ENCODE results near the gene CPD. TPM values are rescaled to one million over a fixed set of nuclear protein-coding genes. Genes with fewer than 3 reads are reported as not detected.

CPD gene
- total and polyA plus RNA-seq, 2 of the 13 experiments (the other 11 are each of a cell fraction or from before 2014, with no cell fraction given) = 46.1 to 72.3 TPM

DNA sequence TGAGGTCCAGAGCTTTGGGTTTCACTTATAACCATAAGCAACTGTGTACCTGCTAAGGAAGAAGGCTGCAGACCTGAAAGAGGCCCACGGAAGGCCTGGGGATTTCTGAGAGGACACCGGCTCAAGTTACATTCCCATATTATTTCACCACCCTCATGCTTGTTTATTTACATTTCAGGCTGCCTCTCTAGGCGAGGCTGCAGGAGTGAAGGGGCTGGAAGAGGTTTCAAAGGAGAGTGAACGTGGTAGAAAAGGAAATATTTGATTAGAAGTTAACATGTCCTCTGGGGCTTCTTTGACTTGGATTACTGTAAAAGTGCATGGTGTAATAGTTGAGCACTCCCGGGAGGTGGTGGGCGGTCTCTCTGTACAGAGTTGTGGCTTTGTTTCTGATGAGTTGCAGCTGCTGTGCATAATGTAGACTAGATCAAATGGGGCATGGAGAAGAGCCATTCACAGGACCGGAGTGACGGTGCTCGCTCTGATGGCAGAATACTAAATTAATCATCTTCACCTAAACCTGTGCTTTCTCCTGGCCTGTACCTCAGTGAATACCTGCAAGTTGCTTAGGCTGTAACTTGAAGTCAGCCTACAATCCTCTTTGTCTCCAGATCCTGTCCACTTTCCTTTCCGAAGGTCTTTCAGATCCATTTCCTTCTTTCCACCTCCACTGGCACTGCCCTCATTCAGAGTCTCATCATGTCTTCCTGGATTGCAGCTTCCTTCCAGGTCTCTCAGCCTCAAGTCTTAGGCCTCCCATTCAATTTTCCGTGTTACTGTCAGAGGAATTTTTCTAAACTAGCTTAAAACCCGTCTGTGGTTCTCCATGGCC lies 1.9 kb upstream of the CPD start (continued):
- peak; percentile 68; the same call in 1 of the 2 replicates for TF ChIP-seq ZNF335 (CRISPR knock-in tag; IDR thresholded peaks at IDR 0.05)
- 0 out of 2 replicates have a peak, but pooled peaks have one; percentile 51 for TF ChIP-seq REPIN1 (CRISPR knock-in tag; IDR thresholded peaks at IDR 0.05; ENCODE audit: borderline replicate concordance, low read depth)
- TF ChIP-seq NFIC (IDR thresholded peaks at IDR 0.05; ENCODE audit: low read length) = no peak
- TF ChIP-seq MLLT10 (CRISPR knock-in tag; IDR thresholded peaks at IDR 0.05) = no peak
- TF ChIP-seq RXRA (CRISPR knock-in tag; IDR thresholded peaks at IDR 0.05) = peak; percentile 44; the same call in 1 of the 2 replicates
- no peak for TF ChIP-seq MAF1 (CRISPR knock-in tag; IDR thresholded peaks at IDR 0.05; ENCODE audit: borderline replicate concordance)
- no peak for TF ChIP-seq MBNL3 (CRISPR knock-in tag; conservative IDR thresholded peaks at IDR 0.05)
- TF ChIP-seq, protein P1, sequence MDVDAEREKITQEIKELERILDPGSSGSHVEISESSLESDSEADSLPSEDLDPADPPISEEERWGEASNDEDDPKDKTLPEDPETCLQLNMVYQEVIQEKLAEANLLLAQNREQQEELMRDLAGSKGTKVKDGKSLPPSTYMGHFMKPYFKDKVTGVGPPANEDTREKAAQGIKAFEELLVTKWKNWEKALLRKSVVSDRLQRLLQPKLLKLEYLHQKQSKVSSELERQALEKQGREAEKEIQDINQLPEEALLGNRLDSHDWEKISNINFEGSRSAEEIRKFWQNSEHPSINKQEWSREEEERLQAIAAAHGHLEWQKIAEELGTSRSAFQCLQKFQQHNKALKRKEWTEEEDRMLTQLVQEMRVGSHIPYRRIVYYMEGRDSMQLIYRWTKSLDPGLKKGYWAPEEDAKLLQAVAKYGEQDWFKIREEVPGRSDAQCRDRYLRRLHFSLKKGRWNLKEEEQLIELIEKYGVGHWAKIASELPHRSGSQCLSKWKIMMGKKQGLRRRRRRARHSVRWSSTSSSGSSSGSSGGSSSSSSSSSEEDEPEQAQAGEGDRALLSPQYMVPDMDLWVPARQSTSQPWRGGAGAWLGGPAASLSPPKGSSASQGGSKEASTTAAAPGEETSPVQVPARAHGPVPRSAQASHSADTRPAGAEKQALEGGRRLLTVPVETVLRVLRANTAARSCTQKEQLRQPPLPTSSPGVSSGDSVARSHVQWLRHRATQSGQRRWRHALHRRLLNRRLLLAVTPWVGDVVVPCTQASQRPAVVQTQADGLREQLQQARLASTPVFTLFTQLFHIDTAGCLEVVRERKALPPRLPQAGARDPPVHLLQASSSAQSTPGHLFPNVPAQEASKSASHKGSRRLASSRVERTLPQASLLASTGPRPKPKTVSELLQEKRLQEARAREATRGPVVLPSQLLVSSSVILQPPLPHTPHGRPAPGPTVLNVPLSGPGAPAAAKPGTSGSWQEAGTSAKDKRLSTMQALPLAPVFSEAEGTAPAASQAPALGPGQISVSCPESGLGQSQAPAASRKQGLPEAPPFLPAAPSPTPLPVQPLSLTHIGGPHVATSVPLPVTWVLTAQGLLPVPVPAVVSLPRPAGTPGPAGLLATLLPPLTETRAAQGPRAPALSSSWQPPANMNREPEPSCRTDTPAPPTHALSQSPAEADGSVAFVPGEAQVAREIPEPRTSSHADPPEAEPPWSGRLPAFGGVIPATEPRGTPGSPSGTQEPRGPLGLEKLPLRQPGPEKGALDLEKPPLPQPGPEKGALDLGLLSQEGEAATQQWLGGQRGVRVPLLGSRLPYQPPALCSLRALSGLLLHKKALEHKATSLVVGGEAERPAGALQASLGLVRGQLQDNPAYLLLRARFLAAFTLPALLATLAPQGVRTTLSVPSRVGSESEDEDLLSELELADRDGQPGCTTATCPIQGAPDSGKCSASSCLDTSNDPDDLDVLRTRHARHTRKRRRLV (CRISPR knock-in tag; IDR thresholded peaks at IDR 0.05) = peak; percentile 86
- peak; percentile 77 for TF ChIP-seq RARA (CRISPR knock-in tag; IDR thresholded peaks at IDR 0.05)
- TF ChIP-seq, protein P2, sequence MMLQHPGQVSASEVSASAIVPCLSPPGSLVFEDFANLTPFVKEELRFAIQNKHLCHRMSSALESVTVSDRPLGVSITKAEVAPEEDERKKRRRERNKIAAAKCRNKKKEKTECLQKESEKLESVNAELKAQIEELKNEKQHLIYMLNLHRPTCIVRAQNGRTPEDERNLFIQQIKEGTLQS (CRISPR knock-in tag; IDR thresholded peaks at IDR 0.05) = no peak
- peak; percentile 30 to 36; a peak in 2 of 4 replicates for TF ChIP-seq POLR2A (IDR thresholded peaks at IDR 0.05; ENCODE audit: insufficient read depth in 1 of 2, low read depth in 2 of 2, low read length in 2 of 2)
- TF ChIP-seq, protein P3, sequence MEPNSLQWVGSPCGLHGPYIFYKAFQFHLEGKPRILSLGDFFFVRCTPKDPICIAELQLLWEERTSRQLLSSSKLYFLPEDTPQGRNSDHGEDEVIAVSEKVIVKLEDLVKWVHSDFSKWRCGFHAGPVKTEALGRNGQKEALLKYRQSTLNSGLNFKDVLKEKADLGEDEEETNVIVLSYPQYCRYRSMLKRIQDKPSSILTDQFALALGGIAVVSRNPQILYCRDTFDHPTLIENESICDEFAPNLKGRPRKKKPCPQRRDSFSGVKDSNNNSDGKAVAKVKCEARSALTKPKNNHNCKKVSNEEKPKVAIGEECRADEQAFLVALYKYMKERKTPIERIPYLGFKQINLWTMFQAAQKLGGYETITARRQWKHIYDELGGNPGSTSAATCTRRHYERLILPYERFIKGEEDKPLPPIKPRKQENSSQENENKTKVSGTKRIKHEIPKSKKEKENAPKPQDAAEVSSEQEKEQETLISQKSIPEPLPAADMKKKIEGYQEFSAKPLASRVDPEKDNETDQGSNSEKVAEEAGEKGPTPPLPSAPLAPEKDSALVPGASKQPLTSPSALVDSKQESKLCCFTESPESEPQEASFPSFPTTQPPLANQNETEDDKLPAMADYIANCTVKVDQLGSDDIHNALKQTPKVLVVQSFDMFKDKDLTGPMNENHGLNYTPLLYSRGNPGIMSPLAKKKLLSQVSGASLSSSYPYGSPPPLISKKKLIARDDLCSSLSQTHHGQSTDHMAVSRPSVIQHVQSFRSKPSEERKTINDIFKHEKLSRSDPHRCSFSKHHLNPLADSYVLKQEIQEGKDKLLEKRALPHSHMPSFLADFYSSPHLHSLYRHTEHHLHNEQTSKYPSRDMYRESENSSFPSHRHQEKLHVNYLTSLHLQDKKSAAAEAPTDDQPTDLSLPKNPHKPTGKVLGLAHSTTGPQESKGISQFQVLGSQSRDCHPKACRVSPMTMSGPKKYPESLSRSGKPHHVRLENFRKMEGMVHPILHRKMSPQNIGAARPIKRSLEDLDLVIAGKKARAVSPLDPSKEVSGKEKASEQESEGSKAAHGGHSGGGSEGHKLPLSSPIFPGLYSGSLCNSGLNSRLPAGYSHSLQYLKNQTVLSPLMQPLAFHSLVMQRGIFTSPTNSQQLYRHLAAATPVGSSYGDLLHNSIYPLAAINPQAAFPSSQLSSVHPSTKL (CRISPR knock-in tag; IDR thresholded peaks at IDR 0.05) = peak; percentile 91
- TF ChIP-seq ZFP82 (CRISPR knock-in tag; IDR thresholded peaks at IDR 0.05; ENCODE audit: borderline replicate concordance) = peak; percentile 73
- peak; percentile 41 for TF ChIP-seq POLR2AphosphoS5 (IDR thresholded peaks at IDR 0.05; ENCODE audit: low read depth, low read length)
- peak; percentile 72 for TF ChIP-seq MED1 (CRISPR knock-in tag; IDR thresholded peaks at IDR 0.05)
- TF ChIP-seq KDM6A (CRISPR knock-in tag; IDR thresholded peaks at IDR 0.05; ENCODE audit: low read depth) = peak; percentile 42; the same call in 1 of the 2 replicates
- peak; percentile 54; the same call in 1 of the 2 replicates for TF ChIP-seq ZNF614 (CRISPR knock-in tag; IDR thresholded peaks at IDR 0.05; ENCODE audit: borderline replicate concordance)
- TF ChIP-seq SNAI1 (CRISPR knock-in tag; IDR thresholded peaks at IDR 0.05; ENCODE audit: borderline replicate concordance) = no peak
- TF ChIP-seq, protein P4, sequence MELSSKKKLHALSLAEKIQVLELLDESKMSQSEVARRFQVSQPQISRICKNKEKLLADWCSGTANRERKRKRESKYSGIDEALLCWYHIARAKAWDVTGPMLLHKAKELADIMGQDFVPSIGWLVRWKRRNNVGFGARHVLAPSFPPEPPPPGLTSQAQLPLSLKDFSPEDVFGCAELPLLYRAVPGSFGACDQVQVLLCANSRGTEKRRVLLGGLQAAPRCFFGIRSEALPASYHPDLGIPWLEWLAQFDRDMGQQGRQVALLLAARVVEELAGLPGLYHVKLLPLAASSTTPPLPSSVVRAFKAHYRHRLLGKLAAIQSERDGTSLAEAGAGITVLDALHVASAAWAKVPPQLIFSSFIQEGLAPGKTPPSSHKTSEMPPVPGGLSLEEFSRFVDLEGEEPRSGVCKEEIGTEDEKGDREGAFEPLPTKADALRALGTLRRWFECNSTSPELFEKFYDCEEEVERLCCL (CRISPR knock-in tag; IDR thresholded peaks at IDR 0.05; ENCODE audit: borderline replicate concordance) = no peak
- peak; percentile 54 for TF ChIP-seq TEAD3 (CRISPR knock-in tag; optimal IDR thresholded peaks at IDR 0.05; ENCODE audit: borderline replicate concordance)
